Loucy (cell line): ENCODE results near the gene GCSH.

Experiments used
- EZH2phosphoT487 ChIP-seq: fragments of 200-600 bp; IDR thresholded peaks from 2 replicates; pipeline ENCODE4 v1.6.1; 2018; ENCODE audit warnings: antibody characterized with exemption, mild to moderate bottlenecking, moderate library complexity, borderline replicate concordance
- TF ChIP-seq, protein P1 (sequence below): fragments of 200-600 bp; sonication (generic); conservative IDR thresholded peaks from 2 replicates; pipeline ENCODE4 v1.5.1; 2014; ENCODE audit warnings: mild to moderate bottlenecking, antibody characterized with exemption, low read length

DNA sequence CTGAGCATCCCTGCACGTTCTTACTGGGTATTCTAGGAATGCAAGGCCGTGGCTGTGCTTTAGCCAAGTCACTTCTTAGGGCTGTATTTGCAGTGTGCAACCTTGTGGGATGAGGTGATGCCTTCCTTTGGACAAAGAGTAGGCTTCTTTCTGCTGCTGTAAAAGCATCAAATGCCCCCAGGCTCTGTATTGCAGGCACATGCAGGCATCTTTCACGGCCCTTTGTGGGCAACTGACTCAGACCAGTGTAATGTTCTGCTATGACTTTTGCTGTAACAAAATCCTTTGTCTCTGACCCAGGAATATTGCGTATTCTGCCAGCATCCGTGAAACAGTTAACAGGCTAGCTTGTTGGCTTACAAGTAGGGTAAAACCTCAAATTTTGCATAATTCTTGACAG is 30.9 kb upstream of the GCSH start:
- TF ChIP-seq, protein P1, sequence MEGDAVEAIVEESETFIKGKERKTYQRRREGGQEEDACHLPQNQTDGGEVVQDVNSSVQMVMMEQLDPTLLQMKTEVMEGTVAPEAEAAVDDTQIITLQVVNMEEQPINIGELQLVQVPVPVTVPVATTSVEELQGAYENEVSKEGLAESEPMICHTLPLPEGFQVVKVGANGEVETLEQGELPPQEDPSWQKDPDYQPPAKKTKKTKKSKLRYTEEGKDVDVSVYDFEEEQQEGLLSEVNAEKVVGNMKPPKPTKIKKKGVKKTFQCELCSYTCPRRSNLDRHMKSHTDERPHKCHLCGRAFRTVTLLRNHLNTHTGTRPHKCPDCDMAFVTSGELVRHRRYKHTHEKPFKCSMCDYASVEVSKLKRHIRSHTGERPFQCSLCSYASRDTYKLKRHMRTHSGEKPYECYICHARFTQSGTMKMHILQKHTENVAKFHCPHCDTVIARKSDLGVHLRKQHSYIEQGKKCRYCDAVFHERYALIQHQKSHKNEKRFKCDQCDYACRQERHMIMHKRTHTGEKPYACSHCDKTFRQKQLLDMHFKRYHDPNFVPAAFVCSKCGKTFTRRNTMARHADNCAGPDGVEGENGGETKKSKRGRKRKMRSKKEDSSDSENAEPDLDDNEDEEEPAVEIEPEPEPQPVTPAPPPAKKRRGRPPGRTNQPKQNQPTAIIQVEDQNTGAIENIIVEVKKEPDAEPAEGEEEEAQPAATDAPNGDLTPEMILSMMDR: no peak
- no peak for TF ChIP-seq EZH2phosphoT487
